Kidney tubule cell (primary cell): ENCODE measurements around the gene HNRNPF.

ENCODE experiments used
- DNase-seq: peaks from one replicate; pipeline ENCODE4 v3.0.0-alpha.2; 2018; ENCODE audit warnings: low spot score

Gene HNRNPF

GRCh38 chr10:43348511-43349312 is 60.3 kb downstream of the HNRNPF start:
- DNase-seq, result peak; percentile 83

DNA sequence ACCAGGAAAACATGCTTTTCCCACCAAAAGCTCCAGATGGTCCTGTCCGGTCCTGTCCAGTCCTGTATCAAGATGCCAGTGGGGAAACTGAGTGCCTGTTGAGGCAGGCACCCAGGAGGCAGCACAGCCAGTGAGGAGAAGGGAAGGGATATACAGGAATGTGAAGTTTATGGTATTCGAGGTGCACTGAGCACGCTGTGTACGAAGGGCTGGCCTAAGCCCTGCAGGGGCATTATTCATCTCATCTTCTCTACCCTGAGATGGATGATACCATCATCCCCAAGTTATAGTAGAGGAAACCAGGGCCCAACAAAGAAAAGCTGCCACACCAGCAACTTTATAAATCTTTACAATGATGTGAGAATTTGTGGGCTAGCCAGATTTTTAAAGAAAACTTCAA is 61.0 kb downstream of the HNRNPF start:
- DNase-seq, result no peak

DNA sequence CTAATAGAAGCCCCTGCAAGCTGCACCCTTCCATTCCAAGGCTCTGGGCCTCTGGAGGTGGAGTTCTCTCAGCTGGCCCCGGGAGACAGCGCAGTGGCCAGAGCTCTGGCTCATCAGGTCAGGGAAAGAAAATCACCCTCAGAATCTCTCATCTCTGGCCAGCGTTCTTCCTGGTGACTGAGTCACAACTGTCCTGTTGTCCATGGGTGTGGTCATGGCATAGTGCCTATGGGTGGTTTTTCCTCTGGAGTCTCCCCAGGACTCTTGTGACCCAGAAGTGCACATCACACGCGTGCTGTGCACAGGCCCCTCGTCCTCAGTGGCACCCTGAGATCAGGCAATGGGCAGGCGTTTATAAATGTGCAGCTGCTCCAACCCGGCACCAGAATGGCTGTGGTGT is 64.9 kb downstream of the HNRNPF start:
- DNase-seq, result peak; percentile 26

DNA sequence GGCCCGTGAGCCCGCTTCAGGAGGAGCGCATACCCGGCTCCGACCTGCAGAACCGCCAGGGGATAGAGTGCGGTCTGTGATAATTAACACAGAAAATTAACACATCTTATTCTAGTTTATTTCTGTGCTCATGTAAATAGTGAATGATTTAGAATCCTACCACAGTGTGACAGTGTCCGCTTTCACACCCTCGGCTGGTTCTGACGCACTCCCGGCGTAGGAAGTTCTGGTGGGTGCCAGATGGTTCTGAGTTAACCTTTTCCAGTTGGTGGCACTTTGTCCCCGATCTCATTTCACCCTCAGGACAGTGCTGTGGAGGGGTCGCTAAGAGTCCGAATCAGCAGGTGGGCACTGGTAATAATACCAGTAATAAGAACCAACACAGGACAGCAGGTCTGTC is 65.9 kb downstream of the HNRNPF start:
- no peak for DNase-seq

GRCh38 chr10:43342279-43343125 is 66.5 kb downstream of the HNRNPF start:
- DNase-seq, result no peak

- DNase-seq, result no peak
These were observed 67.5 kb downstream of the HNRNPF start for GRCh38 chr10:43341450-43341849.

- DNase-seq, result peak; percentile 95
These were observed 68.4 kb downstream of the HNRNPF start for GRCh38 chr10:43340619-43341018.

DNA sequence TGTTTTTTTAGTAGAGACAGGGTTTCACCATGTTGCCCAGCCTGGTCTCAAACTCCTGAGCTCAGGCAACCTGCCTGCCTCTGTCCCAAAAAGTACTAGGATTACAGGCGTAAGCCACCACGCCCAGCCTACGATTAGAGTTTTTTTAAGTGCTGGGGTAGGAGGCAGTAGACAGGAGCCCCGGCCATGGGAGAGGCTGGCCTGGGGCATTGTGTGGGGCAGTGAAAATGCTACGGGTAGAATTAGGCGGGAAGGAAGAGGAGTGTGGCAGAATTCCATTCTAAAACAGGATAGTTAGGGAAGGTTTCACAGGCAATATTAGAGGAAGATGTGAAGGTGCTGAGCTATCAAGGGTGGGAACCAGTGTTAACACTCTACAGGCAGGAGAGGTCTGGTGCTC is 68.9 kb downstream of the HNRNPF start:
- no peak for DNase-seq

- DNase-seq, result peak; percentile 17
These were observed 69.8 kb downstream of the HNRNPF start for GRCh38 chr10:43339136-43339535.

DNA sequence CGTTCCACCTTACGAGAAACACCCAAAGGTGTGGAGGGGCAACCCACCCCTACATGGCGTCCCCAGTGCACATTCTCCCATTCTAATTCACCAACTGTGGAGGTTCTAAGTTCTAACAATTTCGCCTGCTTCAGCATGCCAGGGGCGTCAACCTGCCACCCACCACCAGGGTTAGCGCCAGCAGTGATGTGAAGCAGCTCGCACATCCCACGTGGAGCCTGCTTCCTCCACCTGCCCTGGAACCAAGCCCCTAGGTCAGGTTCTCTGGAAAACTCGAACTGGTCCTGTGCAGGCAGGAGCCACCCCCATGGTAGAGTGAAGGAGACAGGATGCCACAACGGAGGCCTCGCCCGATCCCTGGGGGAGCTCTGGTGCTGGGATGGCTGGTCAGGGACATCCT is 70.9 kb downstream of the HNRNPF start:
- DNase-seq, result no peak

GRCh38 chr10:43337536-43337935 is 71.5 kb downstream of the HNRNPF start:
- DNase-seq, result peak; percentile 11

DNA sequence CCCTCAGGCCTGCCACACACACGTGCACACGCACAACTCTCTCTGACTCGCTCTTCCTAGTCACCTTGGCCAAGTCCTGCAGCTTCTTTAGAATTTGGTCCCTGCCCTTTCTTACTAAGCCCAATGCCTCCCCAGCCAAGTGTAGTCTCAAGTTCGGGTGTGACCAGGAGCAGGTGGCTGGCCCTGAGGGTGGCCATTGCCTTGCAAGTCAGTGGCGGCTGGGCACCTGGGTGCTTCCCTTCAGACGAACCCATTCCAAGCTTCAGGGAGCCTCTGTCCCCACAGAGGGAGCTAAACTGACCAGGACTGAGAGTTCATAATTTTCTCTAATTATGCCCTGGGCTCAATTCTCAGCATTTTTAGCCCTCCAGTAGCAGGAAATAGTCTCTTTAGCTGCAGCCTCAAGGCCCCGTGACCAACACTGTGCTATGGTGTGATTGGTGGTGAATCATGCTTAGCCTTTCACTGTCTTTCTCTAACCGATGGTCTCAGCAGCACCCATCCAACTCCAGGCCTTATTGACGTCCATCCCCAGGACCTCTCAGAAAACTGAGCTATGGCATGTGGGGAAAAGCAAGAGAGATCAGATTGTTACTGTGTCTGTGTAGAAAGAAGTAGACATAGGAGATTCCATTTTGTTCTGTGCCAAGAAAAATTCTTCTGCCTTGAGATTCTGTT is 72.2 kb downstream of the HNRNPF start:
- peak; percentile 87 for DNase-seq

DNA sequence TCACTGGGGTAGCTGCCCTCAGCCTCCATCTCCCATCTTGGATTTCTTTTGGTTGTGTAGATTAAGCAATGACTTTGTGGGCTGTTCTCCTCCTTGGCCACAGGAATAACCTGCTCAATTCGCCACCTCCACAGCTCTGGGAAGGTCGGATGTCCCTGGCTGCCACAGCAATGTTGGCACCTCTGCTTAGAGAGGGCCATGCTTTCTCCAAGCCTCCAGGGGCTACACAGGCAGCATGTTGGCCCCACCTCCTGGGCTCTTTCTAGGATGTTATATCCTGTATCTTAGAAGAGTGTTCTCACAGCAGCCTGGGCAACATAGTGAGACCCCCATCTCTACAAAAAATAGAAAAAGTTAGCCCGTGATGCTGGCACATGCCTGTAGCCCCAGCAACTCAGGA is 72.9 kb downstream of the HNRNPF start:
- DNase-seq, result no peak
